ENCODE results near the gene MFSD2A.

- no peak for TF ChIP-seq CTCF (conservative IDR thresholded peaks at IDR 0.05)
- TF ChIP-seq EZH2 (IDR thresholded peaks at IDR 0.05; ENCODE audit: low read depth), result no peak
Observed at GRCh38 chr1:39992234-39992633, 37.3 kb downstream of the MFSD2A start.
